Nephron (organoid): ENCODE measurements around the gene LPAR5.

Experiments
- H3K27ac Mint-ChIP-seq, 3 experiments: 2 replicates each; pipeline ENCODE4 v1.8.0; 2020; ENCODE audit warnings: mixed read lengths in 3 of 3, mild to moderate bottlenecking in 2 of 3, moderate library complexity in 1 of 3
- H3K27me3 Mint-ChIP-seq: 2 replicates; pipeline ENCODE4 v1.8.0; 2021; ENCODE audit warnings: low read depth, mild to moderate bottlenecking, moderate library complexity, mixed read lengths
- H3K36me3 Mint-ChIP-seq: 2 replicates; pipeline ENCODE4 v1.8.0; 2020; ENCODE audit warnings: low read depth, mixed read lengths
- H3K4me1 Mint-ChIP-seq: 2 replicates; pipeline ENCODE4 v1.8.0; 2020; ENCODE audit warnings: mixed read lengths
- H3K4me3 Mint-ChIP-seq, 3 experiments: 2 replicates each; pipeline ENCODE4 v1.8.0; 2020; ENCODE audit warnings: mild to moderate bottlenecking in 3 of 3, mixed read lengths in 3 of 3, moderate library complexity in 2 of 3
- H3K9me3 Mint-ChIP-seq: 2 replicates; pipeline ENCODE4 v1.8.0; 2020; ENCODE audit warnings: mixed read lengths
- CTCF ChIP-seq, 3 experiments: fragments of 200-600 bp; sonication (generic); IDR thresholded peaks; one replicate each; pipeline ENCODE4 v1.5.0; 2021; ENCODE audit warnings: antibody characterized with exemption in 3 of 3; ENCODE audit not compliant: unreplicated experiment in 3 of 3

LPAR5 gene

GRCh38 chr12:6608592-6609281, 27.0 kb downstream of the LPAR5 start:
- H3K27me3 Mint-ChIP-seq, result no peaks in the 10 kb centered on the region
- H3K36me3 Mint-ChIP-seq, result peaks cover 18% of the 10 kb centered on the region
- TF ChIP-seq CTCF (IDR thresholded peaks at IDR 0.05; ENCODE audit: unreplicated experiment in 3 of 3), result no peak
- H3K27ac Mint-ChIP-seq, result no peak overlapping the region
- peaks cover 49% of the 10 kb centered on the region for H3K4me1 Mint-ChIP-seq
- no peaks in the 10 kb centered on the region for H3K9me3 Mint-ChIP-seq
- H3K4me3 Mint-ChIP-seq, result no peak overlapping the region

- Mint-ChIP-seq H3K4me3 (no peak overlapping the region), H3K36me3 (peaks cover 26% of the 10 kb centered on the region), H3K9me3 (no peaks in the 10 kb centered on the region), H3K4me1 (peaks cover 50% of the 10 kb centered on the region), H3K27me3 (no peaks in the 10 kb centered on the region), H3K27ac (no peak overlapping the region)
- no peak for TF ChIP-seq CTCF (IDR thresholded peaks at IDR 0.05; ENCODE audit: unreplicated experiment in 3 of 3)
These were observed 27.8 kb downstream of the LPAR5 start for GRCh38 chr12:6607751-6608591.

GRCh38 chr12:6606331-6607131, 29.2 kb downstream of the LPAR5 start:
- no peak for TF ChIP-seq CTCF (IDR thresholded peaks at IDR 0.05; ENCODE audit: unreplicated experiment in 3 of 3)
- peak overlapping the region in 2 of 3 experiments; percentile 88 to 92 for H3K27ac Mint-ChIP-seq
- H3K4me3 Mint-ChIP-seq, result peak overlapping the region in 1 of 3 experiments; percentile 97
- peaks cover 53% of the 10 kb centered on the region for H3K4me1 Mint-ChIP-seq
- H3K27me3 Mint-ChIP-seq, result no peaks in the 10 kb centered on the region
- H3K36me3 Mint-ChIP-seq, result peaks cover 40% of the 10 kb centered on the region
- no peaks in the 10 kb centered on the region for H3K9me3 Mint-ChIP-seq

- H3K9me3 Mint-ChIP-seq, result no peaks in the 10 kb centered on the region
- H3K4me3 Mint-ChIP-seq, result peak overlapping the region in 1 of 3 experiments; percentile 97
- H3K4me1 Mint-ChIP-seq, result peaks cover 49% of the 10 kb centered on the region
- H3K27ac Mint-ChIP-seq, result peak overlapping the region; percentile 88 to 93 (median 92)
- TF ChIP-seq CTCF (IDR thresholded peaks at IDR 0.05; ENCODE audit: unreplicated experiment in 3 of 3), result no peak
- peaks cover 49% of the 10 kb centered on the region for H3K36me3 Mint-ChIP-seq
- H3K27me3 Mint-ChIP-seq, result no peaks in the 10 kb centered on the region
These were observed 30.1 kb downstream of the LPAR5 start for GRCh38 chr12:6605421-6606330.
